ENCODE results near the gene TLR10.
A peak's percentile ranks its signal among the peaks of the same experiment; 100 is the strongest.
"Not testable (repeated sequence)": the region's sequence is repeated elsewhere in the genome, so short reads cannot be mapped to it uniquely, and the experiment has no call there.

Gene TLR10

DNA sequence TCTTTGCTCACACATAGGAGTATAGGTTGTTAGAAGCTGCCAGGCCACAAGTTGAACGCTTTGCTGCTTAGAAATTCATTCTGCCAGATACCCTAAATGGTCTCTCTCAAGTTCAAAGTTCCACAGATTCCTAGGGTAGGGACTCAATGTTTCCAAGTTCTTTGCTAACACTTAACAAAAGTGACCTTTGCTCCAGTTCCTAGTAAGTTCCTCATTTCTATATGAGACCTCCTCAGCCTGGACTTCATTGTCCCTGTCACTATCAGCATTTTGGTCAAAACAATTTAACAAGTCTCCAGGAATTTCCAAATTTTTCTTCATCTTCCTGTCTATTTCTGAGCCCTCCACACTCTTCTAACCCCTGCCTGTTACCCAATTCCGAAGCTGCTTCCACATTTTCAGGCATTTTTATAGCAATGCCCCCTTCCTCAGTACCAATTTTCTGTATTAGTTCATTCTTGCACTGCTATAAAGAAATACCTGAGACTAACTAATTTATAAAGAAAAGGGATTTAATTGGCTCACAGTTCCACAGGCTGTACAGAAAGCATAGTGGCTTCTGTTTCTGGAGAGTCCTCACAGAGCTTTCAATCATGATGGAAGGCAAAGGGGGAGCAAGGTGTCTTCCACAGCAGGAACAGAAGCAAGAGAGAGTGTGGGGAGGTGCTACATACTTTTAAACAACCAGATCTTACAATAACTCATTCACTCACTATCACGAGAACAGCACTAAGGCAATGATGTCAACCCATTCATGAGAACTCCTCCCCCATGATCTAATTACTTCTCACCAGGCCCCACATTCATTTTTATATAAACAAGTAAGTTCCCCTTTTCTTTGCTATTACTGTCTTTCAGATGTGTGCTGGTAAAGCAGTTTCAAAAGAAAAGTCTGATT is 33.3 kb upstream of the TLR10 start:
- H3K4me3 ChIP-seq (ENCODE audit: low read depth, low read length) = no peak overlapping the region
- peak; percentile 78 for DNase-seq (ENCODE audit: low read depth)
- no peak for TF ChIP-seq MYC (IDR thresholded peaks at IDR 0.05; ENCODE audit: low read depth, low read length)
- TF ChIP-seq CTCF (IDR thresholded peaks at IDR 0.05; ENCODE audit: low read depth, low read length) = no peak
- TF ChIP-seq POLR2A (IDR thresholded peaks at IDR 0.05; ENCODE audit: extremely low read depth, insufficient read length) = no peak
- TF ChIP-seq, protein P1, sequence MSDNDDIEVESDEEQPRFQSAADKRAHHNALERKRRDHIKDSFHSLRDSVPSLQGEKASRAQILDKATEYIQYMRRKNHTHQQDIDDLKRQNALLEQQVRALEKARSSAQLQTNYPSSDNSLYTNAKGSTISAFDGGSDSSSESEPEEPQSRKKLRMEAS (IDR thresholded peaks at IDR 0.05; ENCODE audit: low read depth, low read length) = no peak

DNA sequence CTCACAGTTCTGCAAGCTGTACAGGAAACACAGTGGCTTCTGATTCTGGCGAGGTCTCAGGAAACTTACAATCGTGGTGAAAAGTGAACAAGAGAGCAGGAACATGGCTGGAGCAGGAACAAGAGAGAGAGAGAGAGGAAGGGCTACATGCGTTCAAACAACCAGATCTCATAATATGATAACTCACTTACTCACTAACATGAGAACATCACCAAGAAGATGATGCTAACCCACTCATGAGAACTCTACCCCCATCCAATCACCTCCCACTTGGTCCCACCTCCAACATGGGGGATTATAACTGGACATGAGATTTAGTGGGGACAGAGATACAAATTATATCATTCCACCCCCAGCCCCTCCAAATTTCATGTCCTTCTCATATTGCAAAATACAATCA is 31.6 kb upstream of the TLR10 start:
- TF ChIP-seq, protein P1 (IDR thresholded peaks at IDR 0.05; ENCODE audit: low read depth, low read length) = no peak
- TF ChIP-seq CTCF (IDR thresholded peaks at IDR 0.05; ENCODE audit: low read depth, low read length) (no peak), POLR2A (IDR thresholded peaks at IDR 0.05; ENCODE audit: extremely low read depth, insufficient read length) (no peak), MYC (IDR thresholded peaks at IDR 0.05; ENCODE audit: low read depth, low read length) (no peak)
- H3K4me3 ChIP-seq (ENCODE audit: low read depth, low read length) = no peak overlapping the region
- DNase-seq (ENCODE audit: low read depth) = no peak

DNA sequence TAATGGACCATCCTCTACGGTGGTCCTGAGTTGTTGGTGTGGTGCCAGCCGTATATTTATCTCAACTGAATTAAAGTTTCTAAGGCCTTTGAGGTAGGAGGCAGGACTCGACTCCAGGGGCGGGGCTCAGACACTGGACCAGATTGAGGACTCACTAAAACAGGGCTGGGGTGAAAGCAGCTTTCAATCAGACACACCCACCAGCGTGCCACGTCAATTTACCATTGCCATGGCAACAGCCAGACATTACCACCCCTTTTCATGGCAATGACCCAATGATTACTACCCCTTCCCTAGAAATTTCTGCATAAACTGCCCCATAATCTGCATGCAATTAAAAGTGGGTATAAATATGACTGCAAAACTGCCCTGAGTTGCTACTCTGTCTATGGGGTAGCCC is 28.5 kb upstream of the TLR10 start:
- H3K4me3 ChIP-seq (ENCODE audit: low read depth, low read length) = no peak overlapping the region
- DNase-seq (ENCODE audit: low read depth) = no peak
- TF ChIP-seq MYC (IDR thresholded peaks at IDR 0.05; ENCODE audit: low read depth, low read length) = no peak
- TF ChIP-seq, protein P1 (IDR thresholded peaks at IDR 0.05; ENCODE audit: low read depth, low read length) = no peak
- no peak for TF ChIP-seq CTCF (IDR thresholded peaks at IDR 0.05; ENCODE audit: low read depth, low read length)
- no peak for TF ChIP-seq POLR2A (IDR thresholded peaks at IDR 0.05; ENCODE audit: extremely low read depth, insufficient read length)

- H3K4me3 ChIP-seq (ENCODE audit: low read depth, low read length); DNase-seq (ENCODE audit: low read depth): not testable (repeated sequence)
Measured at GRCh38 chr4:38807462-38807861, 24.7 kb upstream of the TLR10 start.

GRCh38 chr4:38806251-38806650 is 23.5 kb upstream of the TLR10 start:
- DNase-seq (ENCODE audit: low read depth); H3K4me3 ChIP-seq (ENCODE audit: low read depth, low read length): not testable (repeated sequence)

GRCh38 chr4:38805530-38806145 is 22.8 kb upstream of the TLR10 start:
- peak overlapping the region; percentile 25 for H3K4me3 ChIP-seq (ENCODE audit: low read depth, low read length)
- peak; percentile 95 for DNase-seq (ENCODE audit: low read depth)
- TF ChIP-seq, protein P1 (IDR thresholded peaks at IDR 0.05; ENCODE audit: low read depth, low read length) = peak; percentile 51
- TF ChIP-seq CTCF (IDR thresholded peaks at IDR 0.05; ENCODE audit: low read depth, low read length) (no peak), MYC (IDR thresholded peaks at IDR 0.05; ENCODE audit: low read depth, low read length) (peak; percentile 72), POLR2A (IDR thresholded peaks at IDR 0.05; ENCODE audit: extremely low read depth, insufficient read length) (no peak)

Data from NB4 (cell line).